HUES64 (cell line): Measurements from ENCODE around the gene P2RY12.

Experiments
- H3K27ac ChIP-seq: 2 replicates; pipeline ENCODE4 v1.7.0; 2013; ENCODE audit warnings: low read depth, low read length, inconsistent platforms
- H3K27me3 ChIP-seq: 2 replicates; pipeline ENCODE4 v1.6.1; 2013; ENCODE audit warnings: mild to moderate bottlenecking, low read length; ENCODE audit not compliant: insufficient read depth
- H3K36me3 ChIP-seq: 2 replicates; pipeline ENCODE4 v1.6.1; 2013; ENCODE audit warnings: mild to moderate bottlenecking, low read length; ENCODE audit not compliant: insufficient read depth
- H3K4me1 ChIP-seq: 2 replicates; pipeline ENCODE4 v1.6.1; 2013; ENCODE audit warnings: mild to moderate bottlenecking, low read length, moderate library complexity; ENCODE audit not compliant: insufficient read depth
- H3K4me3 ChIP-seq: 2 replicates; pipeline ENCODE4 v1.5.1; 2013; ENCODE audit warnings: mild to moderate bottlenecking, low read length, moderate library complexity
- H3K9ac ChIP-seq: 2 replicates; pipeline ENCODE4 v1.6.1; 2013; ENCODE audit warnings: mild to moderate bottlenecking, low read depth, low read length
- H3K9me3 ChIP-seq: 2 replicates; pipeline ENCODE4 v1.6.1; 2013; ENCODE audit warnings: low read depth, low read length; ENCODE audit not compliant: insufficient read depth
- WGBS: fragments of 150-250, 120-280 bp; methylation state at CpG from one replicate; pipeline ENCODE4 v1.1.7; 2013; ENCODE audit warnings: missing lambda C conversion rate; 5-methylcytosine and 5-hydroxymethylcytosine counted together

Gene P2RY12

GRCh38 chr3:151372063-151372820 is 12.3 kb downstream of the P2RY12 start:
- H3K4me1 ChIP-seq: no peaks in the 10 kb centered on the region
- H3K27me3 ChIP-seq: no peaks in the 10 kb centered on the region
- no peak overlapping the region for H3K4me3 ChIP-seq
- no peak overlapping the region for H3K27ac ChIP-seq
- H3K36me3 ChIP-seq: peaks cover 38% of the 10 kb centered on the region
- no peak overlapping the region for H3K9ac ChIP-seq
- 89% methylated on average over 4 of the region's 4 CpGs for WGBS
- no peaks in the 10 kb centered on the region for H3K9me3 ChIP-seq

DNA sequence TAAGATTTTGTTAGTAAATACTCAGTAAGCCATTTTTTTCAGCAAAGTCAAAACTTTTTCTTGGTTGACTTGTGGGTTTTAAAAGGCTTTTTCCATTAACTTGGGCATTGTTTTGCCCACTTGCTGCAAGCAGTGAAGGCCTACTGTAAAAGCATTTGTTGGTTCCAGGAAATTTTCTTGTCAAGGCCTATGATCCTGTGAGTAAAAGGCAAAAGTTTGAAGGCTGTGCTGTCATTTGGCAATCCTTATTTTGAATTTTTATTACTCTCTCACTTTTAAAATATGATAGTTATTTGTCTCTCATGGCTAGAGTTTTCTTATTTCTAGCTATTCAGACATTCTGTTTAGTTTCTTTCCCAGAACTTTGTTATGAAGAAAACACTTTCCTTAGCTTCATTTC is 13.0 kb downstream of the P2RY12 start:
- Histone ChIP-seq H3K9me3 (no peaks in the 10 kb centered on the region), H3K4me3 (no peak overlapping the region), H3K36me3 (peaks cover 33% of the 10 kb centered on the region), H3K9ac (no peak overlapping the region), H3K27me3 (no peaks in the 10 kb centered on the region), H3K4me1 (peaks cover under 1% of the 10 kb centered on the region), H3K27ac (no peak overlapping the region)

DNA sequence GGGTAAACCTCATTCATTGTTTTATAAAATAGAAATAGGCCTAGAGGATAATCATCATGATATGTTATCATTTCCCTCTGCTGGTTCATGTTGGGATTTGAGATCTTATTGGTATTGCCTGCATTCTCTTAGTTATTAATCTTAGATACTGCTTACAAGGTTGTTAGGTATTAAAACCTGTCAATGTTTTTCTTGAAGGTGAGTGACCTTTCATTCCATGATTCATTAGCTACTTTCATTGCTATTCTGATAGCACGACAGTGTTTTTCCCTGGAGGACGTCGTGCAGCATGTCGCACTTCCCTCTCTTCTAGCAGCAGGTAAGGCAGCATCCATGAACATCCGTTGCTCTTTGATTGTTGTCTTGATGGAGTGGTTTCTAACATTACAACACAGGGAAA is 17.1 kb downstream of the P2RY12 start:
- H3K27ac ChIP-seq: no peak overlapping the region
- H3K4me3 ChIP-seq: no peak overlapping the region
- H3K9ac ChIP-seq: no peak overlapping the region
- H3K9me3 ChIP-seq: no peaks in the 10 kb centered on the region
- H3K36me3 ChIP-seq: peaks cover 32% of the 10 kb centered on the region
- H3K27me3 ChIP-seq: no peaks in the 10 kb centered on the region
- H3K4me1 ChIP-seq: peaks cover 12% of the 10 kb centered on the region
- 89% methylated on average over 5 of the region's 5 CpGs for WGBS

DNA sequence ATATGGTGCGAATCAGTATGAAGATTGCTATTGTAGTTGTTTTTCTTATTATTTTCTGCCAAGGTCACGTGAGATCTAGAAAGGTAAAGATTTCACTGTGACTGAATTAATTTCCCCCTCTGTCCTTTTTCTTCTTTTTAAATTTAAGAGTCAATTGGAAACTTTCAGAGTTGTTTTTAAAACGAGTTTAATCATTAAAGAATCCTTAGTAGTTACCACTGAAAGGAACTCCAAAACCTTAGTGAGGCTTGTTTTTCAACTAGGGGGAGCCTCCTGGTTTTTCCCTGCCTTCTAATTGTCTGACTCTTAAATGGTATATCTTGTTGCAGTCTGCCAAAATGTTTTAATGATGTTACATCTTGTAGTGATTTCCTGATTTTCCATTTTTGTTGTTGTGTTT is 17.6 kb downstream of the P2RY12 start:
- Histone ChIP-seq H3K4me3 (no peak overlapping the region), H3K36me3 (peaks cover 28% of the 10 kb centered on the region), H3K9me3 (no peaks in the 10 kb centered on the region), H3K4me1 (peaks cover 12% of the 10 kb centered on the region), H3K27ac (no peak overlapping the region), H3K9ac (no peak overlapping the region), H3K27me3 (no peaks in the 10 kb centered on the region)
- WGBS: 98% methylated on average over 3 of the region's 3 CpGs

DNA sequence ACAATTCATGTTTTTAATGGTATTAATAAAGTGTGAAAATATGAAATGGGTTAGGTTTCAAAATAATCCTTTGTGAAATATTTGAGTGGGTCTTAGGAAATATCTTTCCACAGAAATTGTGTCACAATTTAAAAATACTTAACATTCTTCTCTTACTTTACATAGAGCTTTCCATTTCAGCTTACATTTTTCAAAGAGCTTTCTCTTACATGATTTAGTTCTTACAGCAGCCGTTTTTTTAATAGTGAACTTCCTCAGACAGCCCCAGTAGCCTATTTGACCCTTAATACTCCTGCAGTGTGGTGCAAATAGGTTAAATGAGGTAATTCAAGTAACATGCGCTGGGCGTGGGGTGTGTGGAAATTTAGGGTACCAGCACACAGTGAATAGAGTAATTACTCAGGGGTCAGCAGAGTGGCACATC is 21.8 kb downstream of the P2RY12 start:
- 94% methylated on average over 3 of the region's 3 CpGs for WGBS
- H3K27ac ChIP-seq: no peak overlapping the region
- H3K9me3 ChIP-seq: no peaks in the 10 kb centered on the region

GRCh38 chr3:151357463-151357850 is 27.1 kb downstream of the P2RY12 start:
- Histone ChIP-seq H3K27ac (no peak overlapping the region), H3K4me3 (no peak overlapping the region), H3K36me3 (peaks cover 34% of the 10 kb centered on the region), H3K9ac (no peak overlapping the region), H3K4me1 (0 out of 2 replicates have a peak, but pooled peaks cover 8% of the 10 kb centered on the region), H3K9me3 (no peaks in the 10 kb centered on the region), H3K27me3 (no peaks in the 10 kb centered on the region)
- WGBS: 100% methylated on average over 1 of the region's 2 CpGs

More for the DNA sequence above, 21.8 kb downstream of the P2RY12 start:
- no peak overlapping the region for H3K4me3 ChIP-seq
- H3K9ac ChIP-seq: no peak overlapping the region
- peaks cover 20% of the 10 kb centered on the region for H3K4me1 ChIP-seq
- peaks cover 29% of the 10 kb centered on the region for H3K36me3 ChIP-seq
- no peaks in the 10 kb centered on the region for H3K27me3 ChIP-seq

DNA sequence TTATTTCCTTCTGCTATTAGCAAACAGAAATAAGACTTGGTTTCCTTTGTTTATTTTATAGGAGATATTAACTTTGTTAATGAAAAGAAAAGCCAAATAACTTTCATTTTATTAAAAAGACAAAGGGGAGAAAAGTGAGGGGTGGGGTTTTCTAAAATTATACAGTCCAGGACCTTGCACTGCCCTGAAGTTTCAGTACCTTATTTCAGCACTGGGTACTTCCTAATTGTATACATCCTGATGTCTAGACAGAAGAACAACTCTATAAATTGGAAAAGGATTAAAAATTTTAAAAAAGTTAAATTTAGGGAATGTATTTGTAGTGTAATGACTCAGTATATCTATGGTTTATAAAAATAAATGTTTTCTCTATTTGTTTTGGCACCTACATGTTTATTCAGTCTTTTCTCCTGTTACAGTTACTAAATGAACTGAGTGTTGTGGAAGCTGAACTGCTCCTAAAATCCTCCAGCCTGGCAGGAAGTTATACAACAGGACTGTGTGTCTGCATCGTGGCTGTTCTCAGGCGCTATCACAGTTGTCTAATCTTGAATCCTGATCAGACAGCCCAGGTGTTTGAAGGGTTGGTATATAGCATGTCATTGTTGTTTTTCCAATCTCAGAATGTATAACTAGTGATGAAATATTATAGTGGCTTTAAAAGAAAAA is 27.6 kb downstream of the P2RY12 start:
- H3K9me3 ChIP-seq: no peaks in the 10 kb centered on the region
- H3K27ac ChIP-seq: no peak overlapping the region
- H3K4me3 ChIP-seq: no peak overlapping the region
- H3K4me1 ChIP-seq: 0 out of 2 replicates have a peak, but pooled peaks cover 8% of the 10 kb centered on the region
- 93% methylated on average over 2 of the region's 2 CpGs for WGBS
- peaks cover 34% of the 10 kb centered on the region for H3K36me3 ChIP-seq
- H3K9ac ChIP-seq: no peak overlapping the region
- H3K27me3 ChIP-seq: no peaks in the 10 kb centered on the region

GRCh38 chr3:151351648-151352047 is 32.9 kb downstream of the P2RY12 start:
- H3K27ac ChIP-seq: no peak overlapping the region
- no peaks in the 10 kb centered on the region for H3K27me3 ChIP-seq
- no peaks in the 10 kb centered on the region for H3K9me3 ChIP-seq
- H3K4me3 ChIP-seq: no peak overlapping the region
- 100% methylated on average over 3 of the region's 4 CpGs for WGBS
- peaks cover 12% of the 10 kb centered on the region for H3K36me3 ChIP-seq
- no peak overlapping the region for H3K9ac ChIP-seq
- peaks cover 24% of the 10 kb centered on the region for H3K4me1 ChIP-seq

DNA sequence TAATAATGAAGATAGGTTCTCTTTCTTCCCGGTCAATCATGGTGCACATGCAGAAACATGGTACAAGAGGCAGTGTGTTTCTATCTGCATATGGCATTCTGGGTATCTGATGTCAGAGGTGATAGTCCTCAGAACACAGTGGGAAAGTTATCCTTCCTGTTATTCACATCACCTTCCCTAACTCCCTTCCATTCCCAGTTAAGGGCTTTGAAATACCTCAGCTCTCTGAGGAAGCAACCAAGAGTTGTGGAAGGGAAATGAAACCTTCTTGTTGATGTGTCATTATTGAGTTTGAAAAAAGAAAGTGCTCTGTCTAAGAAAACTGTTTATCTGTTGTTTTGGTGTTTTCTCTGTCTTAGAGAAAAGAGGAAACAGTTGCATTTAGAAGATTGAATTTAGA is 33.3 kb downstream of the P2RY12 start:
- peaks cover 24% of the 10 kb centered on the region for H3K4me1 ChIP-seq
- no peak overlapping the region for H3K4me3 ChIP-seq
- 100% methylated on average over 1 of the region's 1 CpG for WGBS
- no peak overlapping the region for H3K9ac ChIP-seq
- no peaks in the 10 kb centered on the region for H3K9me3 ChIP-seq
- H3K36me3 ChIP-seq: peaks cover 8% of the 10 kb centered on the region
- H3K27me3 ChIP-seq: no peaks in the 10 kb centered on the region
- H3K27ac ChIP-seq: no peak overlapping the region

DNA sequence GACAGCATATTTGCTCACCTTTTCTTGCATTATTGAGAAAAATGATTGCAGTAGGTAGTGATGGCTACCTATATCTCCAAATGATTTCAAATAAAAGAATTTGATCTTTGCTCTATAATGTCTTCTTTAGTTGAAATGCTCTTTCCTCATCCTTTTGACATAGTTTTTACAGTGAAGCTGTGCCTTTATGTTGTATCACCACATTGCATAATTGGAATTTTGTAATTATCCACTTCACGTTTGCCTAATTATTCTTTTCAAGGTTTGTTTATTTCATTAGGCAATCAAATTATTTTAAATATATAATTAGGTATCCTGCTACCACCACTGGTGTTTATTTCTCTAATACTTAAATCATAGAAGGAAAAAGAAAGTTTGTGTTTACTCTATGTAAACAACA is 33.9 kb downstream of the P2RY12 start:
- no peak overlapping the region for H3K9ac ChIP-seq
- H3K27ac ChIP-seq: no peak overlapping the region
- H3K9me3 ChIP-seq: no peaks in the 10 kb centered on the region
- H3K4me1 ChIP-seq: peaks cover 24% of the 10 kb centered on the region
- WGBS: no CpG with 5 or more reads among the region's 1 CpG
- no peaks in the 10 kb centered on the region for H3K27me3 ChIP-seq
- no peak overlapping the region for H3K4me3 ChIP-seq
- peaks cover 2% of the 10 kb centered on the region for H3K36me3 ChIP-seq

- WGBS: 87% methylated on average over 6 of the region's 6 CpGs
- H3K4me3 ChIP-seq: no peak overlapping the region
- no peak overlapping the region for H3K9ac ChIP-seq
Observed at GRCh38 chr3:151347432-151347831, 37.1 kb downstream of the P2RY12 start.

More at GRCh38 chr3:151347432-151347831, 37.1 kb downstream of the P2RY12 start:
- Histone ChIP-seq H3K4me1 (peaks cover 24% of the 10 kb centered on the region), H3K27me3 (no peaks in the 10 kb centered on the region), H3K36me3 (no peaks in the 10 kb centered on the region), H3K9me3 (no peaks in the 10 kb centered on the region), H3K27ac (no peak overlapping the region; the same call in 1 of the 2 replicates)
